ENCODE data around the gene TAF1B.

The TAF1B gene

GRCh38 chr2:9939587-9940485 lies 96.6 kb downstream of the TAF1B start:
- TF ChIP-seq CTCF (conservative IDR thresholded peaks at IDR 0.05; ENCODE audit: low read depth) = no peak
- H3K27ac ChIP-seq = no peak overlapping the region
- DNase-seq (ENCODE audit: low spot score) = no peak
- CTCF ChIA-PET = interaction anchor here (0.6 to 0.9 kb wide), 2 partner anchors 13 to 60 kb away, joined by 3 to 6 read pairs; no protein-coding TSS in a partner anchor
- POLR2A ChIA-PET (ENCODE audit: low non-redundant PET) = no interaction called here

- DNase-seq (ENCODE audit: low spot score) = peak; percentile 51
- CTCF ChIA-PET = interaction anchor here (0.6 to 2.1 kb wide), 2 partner anchors 9 to 128 kb away, joined by 3 to 6 read pairs; no protein-coding TSS in a partner anchor
Observed at GRCh38 chr2:9941196-9941995, 98.1 kb downstream of the TAF1B start.

GRCh38 chr2:9941996-9942390 lies 98.7 kb downstream of the TAF1B start:
- no peak overlapping the region for H3K27ac ChIP-seq
- DNase-seq (ENCODE audit: low spot score) = no peak
- no peak for TF ChIP-seq CTCF (conservative IDR thresholded peaks at IDR 0.05; ENCODE audit: low read depth)
- POLR2A ChIA-PET (ENCODE audit: low non-redundant PET) = interaction anchor here (0.6 kb wide), 1 partner anchor 98 kb away, joined by 3 read pairs; the partner anchor contains the start of gene TAF1B
- CTCF ChIA-PET = interaction anchor here (0.6 to 2.1 kb wide), 2 partner anchors 9 to 128 kb away, joined by 3 to 6 read pairs; no protein-coding TSS in a partner anchor

More at GRCh38 chr2:9941196-9941995, 98.1 kb downstream of the TAF1B start:
- H3K27ac ChIP-seq = no peak overlapping the region
- POLR2A ChIA-PET (ENCODE audit: low non-redundant PET) = interaction anchor here (0.6 kb wide), 1 partner anchor 98 kb away, joined by 3 read pairs; the partner anchor contains the start of gene TAF1B
- TF ChIP-seq CTCF (conservative IDR thresholded peaks at IDR 0.05; ENCODE audit: low read depth) = no peak

- ChIA-PET CTCF (interaction anchor here (0.6 kb wide), 1 partner anchor 130 kb away, joined by 3 read pairs; no protein-coding TSS in a partner anchor), POLR2A (ENCODE audit: low non-redundant PET) (no interaction called here)
- no peak for DNase-seq (ENCODE audit: low spot score)
- peak overlapping the region; percentile 4; the same call in 1 of the 2 replicates for H3K27ac ChIP-seq
- TF ChIP-seq CTCF (conservative IDR thresholded peaks at IDR 0.05; ENCODE audit: low read depth) = no peak
Observed at GRCh38 chr2:9944330-9944758, 101.1 kb downstream of the TAF1B start.

GRCh38 chr2:9945596-9945995 lies 102.3 kb downstream of the TAF1B start:
- ChIA-PET POLR2A (ENCODE audit: low non-redundant PET) (no interaction called here), CTCF (no interaction called here)

More at GRCh38 chr2:9945596-9945995, 102.3 kb downstream of the TAF1B start:
- no peak overlapping the region for H3K27ac ChIP-seq
- TF ChIP-seq CTCF (conservative IDR thresholded peaks at IDR 0.05; ENCODE audit: low read depth) = no peak
- no peak for DNase-seq (ENCODE audit: low spot score)

Measured in RWPE1 (cell line).